VCaP (cell line): Measurements from ENCODE around the gene SUPT16H.

Source experiments
- H3K27ac ChIP-seq: fragments of 450-650 bp; 2 replicates; pipeline ENCODE4 v1.5.1; 2017
- TF ChIP-seq, protein P1 (sequence below): fragments of 450-650 bp; conservative IDR thresholded peaks from 2 replicates; pipeline ENCODE4 v1.5.1; 2017; ENCODE audit warnings: mild to moderate bottlenecking, moderate library complexity

The SUPT16H gene

DNA sequence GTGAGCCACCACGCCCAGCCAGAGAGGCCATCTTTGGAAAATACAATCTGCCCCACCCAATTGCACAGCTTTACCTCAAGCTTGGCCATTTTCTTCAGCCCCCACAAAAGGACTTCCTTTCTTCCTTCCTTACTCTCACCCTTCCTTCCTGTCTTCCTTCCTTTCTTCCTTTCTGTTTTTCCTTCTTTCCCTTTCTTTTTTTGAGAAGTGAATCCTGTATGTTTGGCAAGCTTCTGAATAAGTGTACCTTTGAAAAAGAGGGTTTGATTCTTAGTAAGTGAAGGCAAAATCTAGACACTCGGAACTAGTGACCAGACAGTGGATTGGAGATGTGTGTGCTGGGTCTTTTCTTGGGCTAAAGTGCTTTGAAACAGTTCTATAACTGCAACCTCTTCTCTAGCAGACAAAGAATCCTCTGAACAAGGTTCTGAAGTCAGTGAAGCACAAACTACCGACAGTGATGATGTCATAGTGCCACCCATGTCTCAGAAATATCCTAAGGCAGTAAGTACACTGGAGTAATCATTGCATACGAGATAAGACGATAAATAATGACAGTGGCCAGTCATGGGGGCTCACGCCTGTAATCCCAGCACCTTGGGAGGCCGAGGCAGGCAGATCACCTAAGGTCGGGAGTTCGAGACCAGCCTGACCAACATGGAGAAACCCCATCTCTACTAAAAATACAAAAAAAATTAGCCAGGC is 49.5 kb downstream of the SUPT16H start:
- TF ChIP-seq, protein P1, sequence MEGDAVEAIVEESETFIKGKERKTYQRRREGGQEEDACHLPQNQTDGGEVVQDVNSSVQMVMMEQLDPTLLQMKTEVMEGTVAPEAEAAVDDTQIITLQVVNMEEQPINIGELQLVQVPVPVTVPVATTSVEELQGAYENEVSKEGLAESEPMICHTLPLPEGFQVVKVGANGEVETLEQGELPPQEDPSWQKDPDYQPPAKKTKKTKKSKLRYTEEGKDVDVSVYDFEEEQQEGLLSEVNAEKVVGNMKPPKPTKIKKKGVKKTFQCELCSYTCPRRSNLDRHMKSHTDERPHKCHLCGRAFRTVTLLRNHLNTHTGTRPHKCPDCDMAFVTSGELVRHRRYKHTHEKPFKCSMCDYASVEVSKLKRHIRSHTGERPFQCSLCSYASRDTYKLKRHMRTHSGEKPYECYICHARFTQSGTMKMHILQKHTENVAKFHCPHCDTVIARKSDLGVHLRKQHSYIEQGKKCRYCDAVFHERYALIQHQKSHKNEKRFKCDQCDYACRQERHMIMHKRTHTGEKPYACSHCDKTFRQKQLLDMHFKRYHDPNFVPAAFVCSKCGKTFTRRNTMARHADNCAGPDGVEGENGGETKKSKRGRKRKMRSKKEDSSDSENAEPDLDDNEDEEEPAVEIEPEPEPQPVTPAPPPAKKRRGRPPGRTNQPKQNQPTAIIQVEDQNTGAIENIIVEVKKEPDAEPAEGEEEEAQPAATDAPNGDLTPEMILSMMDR, result no peak
- H3K27ac ChIP-seq, result no peak overlapping the region

DNA sequence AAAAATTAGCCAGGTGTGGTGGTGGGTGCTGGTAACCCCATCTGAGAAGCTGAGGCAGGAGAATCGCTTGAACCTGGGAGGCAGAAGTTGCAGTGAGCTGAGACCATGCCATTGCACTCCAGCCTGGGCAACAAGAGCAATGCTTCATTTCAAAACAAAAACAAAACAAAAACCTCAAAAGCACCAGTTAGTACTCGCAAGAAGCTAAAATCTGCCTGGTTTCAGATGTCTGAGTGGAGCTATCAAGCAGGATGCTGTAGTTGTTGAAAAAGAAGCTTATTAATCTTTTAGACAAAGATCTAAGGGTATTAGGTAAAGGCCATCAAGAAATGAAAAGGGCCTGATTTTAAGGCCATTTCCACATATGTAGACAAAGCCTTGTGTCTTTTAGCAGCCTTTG is 50.9 kb downstream of the SUPT16H start:
- TF ChIP-seq, protein P1, result no peak
- H3K27ac ChIP-seq, result no peak overlapping the region

DNA sequence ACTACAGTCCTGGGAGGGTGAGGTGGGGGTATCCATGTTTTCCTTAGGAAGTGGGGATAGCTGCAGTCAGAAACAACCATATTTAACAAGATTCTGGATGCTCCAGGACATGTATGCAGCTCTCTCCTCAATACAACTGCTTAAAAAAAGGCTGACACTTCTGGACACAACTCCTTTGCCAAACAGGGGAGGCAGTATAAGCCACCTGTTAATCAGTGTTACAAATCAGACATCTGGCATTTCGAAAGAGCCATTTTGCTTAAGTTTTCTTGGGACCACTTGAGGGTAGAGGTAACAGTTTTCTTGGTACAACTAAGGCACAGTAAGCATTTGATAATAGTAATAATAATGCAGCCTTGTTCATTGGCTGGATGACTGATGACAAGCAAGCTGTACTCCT is 56.8 kb downstream of the SUPT16H start:
- TF ChIP-seq, protein P1, result no peak
- no peak overlapping the region for H3K27ac ChIP-seq

DNA sequence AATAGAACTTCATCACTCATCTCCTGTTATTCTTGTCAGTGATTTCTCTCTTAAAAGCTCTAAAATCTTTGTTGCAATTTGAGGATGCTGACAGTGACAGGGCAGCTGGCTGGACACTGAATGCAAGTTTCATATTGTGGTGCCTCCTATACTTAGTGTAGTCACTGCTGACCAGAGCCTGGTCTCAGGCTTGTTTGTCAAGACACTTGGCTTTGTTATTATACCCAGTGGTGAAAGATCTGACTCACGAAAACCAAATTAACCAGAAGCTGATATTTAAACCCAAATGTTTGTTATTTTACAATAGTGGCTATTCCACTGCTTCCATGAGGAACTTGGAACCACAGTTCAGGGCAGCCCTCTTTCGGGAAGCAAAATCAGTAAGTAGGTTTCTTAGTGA is 61.1 kb downstream of the SUPT16H start:
- TF ChIP-seq, protein P1, result no peak
- no peak overlapping the region for H3K27ac ChIP-seq

DNA sequence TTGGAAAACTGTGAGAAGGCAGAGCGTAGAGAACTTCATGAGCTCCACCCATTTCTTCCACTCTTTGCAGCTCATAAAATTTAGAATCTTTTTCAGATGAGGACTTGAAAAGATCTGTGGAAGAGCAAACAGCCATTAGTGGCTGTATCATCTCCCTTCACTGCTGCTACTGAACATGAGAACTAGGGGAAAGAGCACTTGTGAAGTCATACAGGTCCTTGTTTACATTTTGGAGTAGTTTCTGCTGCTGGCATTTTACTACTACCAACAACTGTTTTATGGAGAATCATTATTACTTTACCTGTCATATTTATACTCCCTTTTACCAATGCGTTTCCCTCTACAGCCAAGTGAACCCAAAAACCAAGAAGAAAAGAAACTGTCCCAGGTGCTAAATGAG is 62.9 kb downstream of the SUPT16H start:
- H3K27ac ChIP-seq, result peak overlapping the region; percentile 44; the same call in 1 of the 2 replicates
- TF ChIP-seq, protein P1, result no peak

DNA sequence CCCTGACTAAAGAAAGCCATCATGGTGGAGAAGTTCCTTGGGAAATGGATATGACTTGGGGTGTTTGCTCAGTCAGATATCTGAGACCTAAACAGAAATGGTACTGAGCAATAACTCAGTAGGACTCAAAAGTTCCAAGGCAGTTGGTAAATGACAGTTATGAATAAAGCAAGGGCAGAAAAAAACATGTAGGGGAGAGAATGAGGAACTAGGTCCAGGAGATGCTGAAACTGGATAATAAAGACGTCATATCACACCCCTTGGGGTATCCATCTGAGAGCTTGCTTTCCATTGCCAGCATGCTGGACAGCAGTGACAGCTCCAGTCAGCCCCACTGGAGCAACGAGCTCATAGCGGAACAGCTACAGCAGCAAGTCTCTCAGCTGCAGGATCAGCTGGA is 66.4 kb downstream of the SUPT16H start:
- no peak overlapping the region for H3K27ac ChIP-seq
- TF ChIP-seq, protein P1, result no peak

DNA sequence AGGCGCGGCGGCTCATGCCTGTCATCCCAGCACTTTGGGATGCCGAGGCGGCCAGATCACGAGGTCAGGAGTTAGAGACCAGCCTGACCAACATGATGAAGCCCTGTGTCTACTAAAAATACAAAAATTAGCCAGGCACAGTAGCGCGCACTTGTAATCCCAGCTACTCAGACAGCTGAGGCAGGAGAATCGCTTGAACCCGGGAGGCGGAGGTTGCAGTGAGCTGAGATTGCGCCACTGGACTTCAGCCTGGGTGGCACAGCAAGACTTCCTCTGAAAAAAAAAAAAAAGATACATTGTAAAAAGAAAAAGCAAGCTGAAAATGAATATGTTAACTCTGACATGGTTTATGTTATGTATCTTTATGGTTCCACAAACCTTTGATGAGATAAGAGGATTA is 70.3 kb downstream of the SUPT16H start:
- TF ChIP-seq, protein P1, result no peak
- no peak overlapping the region for H3K27ac ChIP-seq
